Activated CD4-positive, alpha-beta T cell treated with anti-CD3 and anti-CD28 coated beads for 1 hour (primary cell): ENCODE measurements around the gene EXD2.
"Not testable (repeated sequence)": the region's sequence is repeated elsewhere in the genome, so short reads cannot be mapped to it uniquely, and the experiment has no call there.

Experiments
- DNase-seq: peaks from one replicate; pipeline ENCODE4 v3.0.0-alpha.2; 2020

The EXD2 gene

DNA sequence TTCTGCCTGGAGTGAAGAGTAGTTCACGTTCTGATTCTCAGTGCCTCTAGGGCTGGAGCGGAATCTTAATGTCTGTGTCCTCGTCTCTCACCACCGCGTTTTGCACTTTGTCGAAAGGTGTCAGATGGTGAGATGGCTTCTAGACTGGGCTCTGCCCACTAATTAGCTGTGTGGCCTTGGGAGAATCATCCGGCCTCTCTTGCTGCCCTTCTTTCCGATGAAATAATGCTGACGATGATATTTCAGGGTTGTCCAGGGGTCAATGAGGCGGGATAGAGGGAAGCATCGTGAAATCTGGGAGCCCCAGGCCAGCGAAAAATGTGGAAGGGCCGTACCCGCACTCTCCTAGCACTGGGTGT, 67.8 kb downstream of the EXD2 start:
- DNase-seq, result no peak

DNA sequence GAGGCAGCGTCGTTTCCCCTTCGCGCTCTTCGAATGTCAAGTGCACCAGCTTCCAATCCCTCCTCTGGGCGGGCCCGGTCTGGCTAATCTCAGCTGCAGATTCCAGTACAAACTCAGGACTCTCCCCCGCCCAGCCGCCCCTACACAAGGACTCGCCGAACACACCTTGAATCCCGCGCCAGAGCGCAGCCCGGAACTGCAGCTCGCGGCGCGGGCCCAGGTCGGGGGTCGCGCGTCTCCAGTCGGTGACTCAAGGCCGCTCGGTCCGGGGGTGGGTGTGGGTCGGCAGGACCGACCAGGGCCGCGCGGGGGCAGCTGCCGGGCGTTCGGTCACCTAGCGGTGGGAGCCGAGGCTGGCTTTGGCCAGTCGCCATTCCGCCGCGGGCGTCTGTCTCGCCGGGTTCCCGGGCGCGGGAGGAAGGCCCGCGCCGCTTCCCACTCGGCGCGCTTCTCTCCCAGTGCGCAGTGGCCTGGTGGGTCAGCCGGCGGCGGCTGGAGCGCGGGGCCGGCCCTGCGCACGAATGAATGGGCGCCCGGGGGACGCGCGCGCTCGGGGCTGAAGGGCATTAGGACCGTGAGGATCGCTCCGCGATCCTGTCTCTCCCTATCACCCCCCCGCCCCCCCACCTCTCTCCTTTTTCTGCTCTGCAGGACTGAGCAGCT, 68.4 kb downstream of the EXD2 start, which contains the start of gene GALNT16:
Gene GALNT16, plus strand, starts transcription at position 632 of the 663 bp plus-strand sequence. CDS start 133 bp downstream, outside the sequence.
- no peak for DNase-seq

DNA sequence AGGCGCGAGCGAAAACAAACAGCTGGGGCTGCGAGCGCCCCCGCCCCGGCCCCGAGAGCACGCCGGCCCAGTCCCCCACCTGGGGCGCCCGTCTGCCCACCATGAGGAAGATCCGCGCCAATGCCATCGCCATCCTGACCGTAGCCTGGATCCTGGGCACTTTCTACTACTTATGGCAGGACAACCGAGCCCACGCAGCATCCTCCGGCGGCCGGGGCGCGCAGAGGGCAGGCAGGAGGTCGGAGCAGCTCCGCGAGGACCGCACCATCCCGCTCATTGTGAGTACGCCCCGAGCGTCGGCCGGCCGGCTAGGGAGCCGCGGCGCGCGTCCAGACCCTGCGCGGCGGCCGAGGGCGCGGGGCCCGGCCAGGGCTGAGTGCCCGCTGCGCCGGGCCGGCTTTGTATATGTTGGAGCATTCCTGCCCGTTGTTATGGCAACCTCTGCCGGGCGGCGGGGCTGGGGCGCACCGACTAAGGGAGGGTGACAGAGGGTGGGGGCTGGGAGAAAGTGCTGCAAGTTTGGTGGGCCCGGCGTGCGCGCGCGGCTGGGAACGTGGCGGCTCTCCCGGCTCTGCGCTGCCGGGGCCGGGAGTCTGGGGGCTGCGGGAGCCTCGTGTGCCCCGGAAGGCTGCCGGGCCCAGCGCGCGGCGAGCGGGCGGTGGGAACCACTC, 69.0 kb downstream of the EXD2 start:
- no peak for DNase-seq

DNA sequence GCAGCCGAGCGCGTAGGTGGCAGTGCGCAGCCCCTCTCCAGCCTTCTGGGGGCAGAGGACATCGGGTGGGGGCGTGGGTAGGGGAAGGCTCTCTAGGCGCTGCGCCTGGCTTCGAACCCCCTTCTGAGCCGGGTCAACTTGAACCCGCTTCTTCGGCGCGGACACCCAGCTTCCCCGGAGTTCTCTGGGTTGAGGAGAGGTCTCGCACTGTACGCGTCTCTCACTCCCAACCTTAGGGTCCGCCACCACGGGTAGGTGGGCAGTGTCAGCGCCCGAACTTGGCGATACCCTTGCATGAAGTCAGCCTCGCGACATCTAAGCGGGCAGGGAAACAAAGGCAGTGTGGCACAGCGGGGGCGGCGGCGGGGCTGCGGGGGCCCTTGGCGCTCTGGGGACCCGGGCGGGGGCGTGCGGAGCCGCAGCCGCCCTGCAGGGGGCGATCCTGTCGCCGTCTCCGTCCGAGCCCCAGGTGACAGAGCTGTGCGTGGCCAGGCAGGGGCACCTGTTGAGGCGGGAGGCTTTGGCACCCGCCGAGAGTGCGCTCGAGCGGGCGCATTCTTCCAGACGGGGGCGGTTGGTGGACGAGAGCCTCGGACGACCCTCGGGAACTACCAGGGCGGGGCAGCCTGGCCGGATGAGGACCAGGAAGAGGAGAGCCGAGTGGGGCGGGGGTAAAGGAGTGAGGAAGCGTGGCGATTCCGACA, 69.7 kb downstream of the EXD2 start:
- DNase-seq, result no peak

DNA sequence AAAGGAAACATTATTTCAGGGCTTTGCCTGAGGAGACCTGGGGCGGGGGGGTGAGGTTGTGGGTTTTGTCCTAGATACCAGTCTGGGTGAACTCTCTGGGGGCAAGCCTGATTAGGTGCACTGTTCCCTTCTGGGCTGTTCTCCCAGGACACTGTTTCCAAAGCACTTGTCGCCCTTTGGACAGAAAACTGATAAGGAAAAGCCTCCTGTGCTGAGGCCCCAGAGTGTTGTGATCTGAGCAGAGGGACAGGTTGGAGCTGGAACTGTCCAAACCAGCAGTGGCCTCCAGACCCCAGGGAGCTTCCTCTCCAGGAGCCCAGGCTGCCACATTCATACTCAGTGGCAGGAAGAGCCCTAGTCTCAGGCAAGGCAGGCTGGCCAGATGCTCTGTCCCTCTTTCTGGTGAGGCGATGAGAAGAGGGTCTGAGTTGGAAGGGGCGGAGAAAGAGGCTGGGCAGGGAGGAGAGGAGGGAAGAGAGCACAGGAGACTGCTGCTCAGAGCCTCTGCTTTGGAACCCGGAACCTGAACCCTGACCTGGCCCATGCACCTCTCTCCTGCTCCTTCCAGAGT, 70.5 kb downstream of the EXD2 start:
- no peak for DNase-seq

DNA sequence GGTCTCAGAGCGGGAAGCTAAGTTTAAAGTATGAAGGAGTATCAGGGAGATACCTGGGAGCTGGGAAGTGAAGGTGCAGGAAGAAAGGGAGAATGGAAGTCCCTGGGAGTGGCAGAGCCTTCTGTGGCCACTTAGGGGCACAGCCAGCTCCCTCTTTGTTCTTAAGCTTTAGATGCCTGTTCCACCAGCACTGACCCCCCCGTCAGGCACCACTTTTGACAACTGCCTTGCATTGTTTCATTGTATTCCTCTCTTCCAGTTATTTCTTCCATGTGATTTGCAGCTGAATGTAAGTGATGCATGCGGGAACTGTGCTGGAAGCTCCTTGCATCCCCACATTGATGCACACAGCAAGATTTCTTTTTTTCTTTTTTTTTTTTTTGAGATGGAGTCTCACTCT, 71.2 kb downstream of the EXD2 start:
- no peak for DNase-seq

DNA sequence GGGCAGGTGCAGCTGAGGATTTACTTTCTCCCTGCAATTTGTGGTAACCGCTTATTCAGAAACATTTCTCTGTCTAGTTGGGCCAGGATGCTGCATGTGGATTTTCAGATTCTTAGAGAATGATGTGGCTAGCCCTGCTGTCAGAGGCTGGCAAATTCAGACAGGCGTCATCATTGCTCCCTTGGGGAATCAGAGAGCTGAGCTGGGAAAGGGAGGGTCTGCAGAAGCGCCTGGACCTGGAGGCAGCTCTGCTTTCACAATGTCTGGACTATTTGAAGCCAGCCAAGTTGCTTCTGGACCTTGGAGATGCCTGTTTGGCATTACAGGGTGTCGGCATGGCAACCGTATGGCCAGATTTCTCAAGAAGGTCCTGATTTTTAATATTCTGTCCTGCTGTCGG, 72.1 kb downstream of the EXD2 start:
- no peak for DNase-seq

DNA sequence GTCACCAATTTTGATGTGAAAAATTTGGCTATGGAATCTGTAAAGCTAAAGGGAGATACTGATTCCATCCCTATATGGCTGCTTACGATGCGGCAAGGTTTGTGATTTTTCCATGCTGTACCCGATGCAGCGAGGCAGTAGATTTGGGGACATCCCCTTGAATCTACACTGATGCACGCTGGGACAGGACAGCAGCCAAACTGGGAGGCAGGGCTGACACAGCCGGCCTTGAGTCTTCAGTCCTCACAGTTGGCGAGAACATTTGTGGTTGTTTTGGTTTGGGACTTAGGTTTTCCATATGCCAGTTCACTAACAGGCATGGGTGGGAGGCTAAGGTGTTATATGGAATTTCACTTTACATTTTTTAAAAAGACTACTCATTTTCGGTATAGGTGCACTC, 72.5 kb downstream of the EXD2 start:
- DNase-seq, result no peak

DNA sequence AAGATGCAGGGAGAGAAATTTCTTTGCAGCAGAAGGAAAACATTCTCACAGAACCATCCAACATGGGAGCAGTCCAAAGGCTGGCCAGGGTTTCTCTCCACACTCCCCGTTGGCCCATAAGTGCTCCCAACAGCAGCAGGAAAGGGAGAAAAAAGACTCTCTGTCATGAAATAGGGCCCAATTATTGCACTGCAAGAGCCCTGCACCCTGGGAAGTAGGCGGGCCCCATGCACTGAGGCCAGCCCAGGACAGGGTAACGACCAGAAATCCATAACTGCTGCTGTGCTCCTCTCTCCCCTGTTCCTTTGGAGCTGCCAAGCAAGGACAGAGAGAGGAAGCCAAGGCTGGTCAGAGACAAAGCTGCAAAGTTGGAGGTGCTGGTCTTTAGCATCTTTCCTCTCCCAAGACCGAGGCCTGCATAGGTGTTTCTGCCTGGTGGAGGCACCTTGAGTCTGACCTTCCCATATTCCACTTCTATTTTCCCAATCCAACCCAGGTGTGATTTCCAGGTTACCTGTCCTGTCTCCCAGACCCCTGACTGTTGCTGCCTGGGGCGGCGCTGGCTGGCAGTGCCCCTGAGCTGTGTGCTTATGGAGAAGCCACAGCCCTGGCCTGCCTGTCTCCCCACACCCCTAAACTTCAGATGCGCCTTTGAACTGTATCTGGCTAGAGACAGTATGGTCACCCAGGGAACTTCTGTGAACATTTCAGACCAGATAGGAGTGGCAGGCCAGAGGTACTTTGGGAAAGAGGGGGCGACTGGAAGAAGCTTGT, 75.5 kb downstream of the EXD2 start:
- DNase-seq, result no peak

DNA sequence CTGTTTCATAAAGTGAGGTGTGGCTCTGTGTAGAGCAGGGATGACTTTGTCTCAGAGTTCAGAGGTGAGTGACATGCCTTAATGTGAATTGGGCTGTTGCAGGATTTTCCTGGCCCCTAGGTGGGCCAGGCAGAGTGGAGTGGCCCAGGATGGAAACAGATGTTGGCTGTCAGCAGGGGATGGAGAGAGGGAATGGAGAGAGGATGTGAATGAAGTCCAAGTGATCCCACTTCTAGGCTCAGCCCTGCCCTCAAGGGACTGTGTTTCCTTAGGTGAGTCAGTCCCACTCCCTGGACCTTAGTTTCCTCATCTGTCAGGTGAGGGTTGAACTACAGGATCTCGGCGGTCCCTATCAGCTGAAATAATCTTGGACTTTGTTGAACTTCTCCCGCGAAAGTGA, 76.2 kb downstream of the EXD2 start:
- DNase-seq, result no peak

DNA sequence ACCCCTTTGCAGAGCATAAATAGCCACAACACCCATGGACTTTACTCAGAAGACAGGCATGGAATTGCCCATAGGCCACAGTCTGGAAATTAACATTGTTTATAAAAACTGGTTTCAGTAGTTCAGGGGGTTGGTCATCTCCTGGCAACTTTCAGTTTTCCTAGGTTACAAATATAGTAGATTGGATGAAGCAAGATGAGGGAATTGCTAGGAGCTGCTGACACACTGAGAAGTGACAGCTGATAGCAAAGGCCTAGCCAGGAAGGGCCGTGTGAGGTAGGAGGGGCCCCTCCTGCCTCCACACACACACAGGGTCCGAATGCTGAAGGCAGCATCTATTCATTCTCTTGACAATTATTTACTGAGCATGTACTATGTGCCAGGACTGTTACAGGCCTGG, 76.9 kb downstream of the EXD2 start:
- no peak for DNase-seq

DNA sequence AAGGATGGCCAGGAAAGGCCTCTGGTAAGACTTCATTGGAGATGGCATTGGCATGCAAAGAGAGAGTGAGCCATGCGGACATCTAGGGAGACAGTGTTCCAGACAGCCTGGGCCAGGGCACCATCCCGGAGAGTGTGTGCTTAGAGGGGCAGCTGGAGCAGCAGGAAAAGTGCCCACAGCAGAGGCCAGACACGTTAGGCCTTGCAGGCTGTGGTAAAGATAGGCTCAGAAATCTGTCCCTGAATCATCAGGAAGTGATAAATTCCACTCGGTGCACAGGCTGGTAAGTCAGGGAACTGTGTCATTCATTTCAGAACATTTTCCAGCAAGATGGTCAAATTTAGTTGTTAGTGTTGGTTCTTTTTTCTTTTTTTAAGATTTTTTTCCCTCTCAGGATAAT, 77.5 kb downstream of the EXD2 start:
- no peak for DNase-seq

DNA sequence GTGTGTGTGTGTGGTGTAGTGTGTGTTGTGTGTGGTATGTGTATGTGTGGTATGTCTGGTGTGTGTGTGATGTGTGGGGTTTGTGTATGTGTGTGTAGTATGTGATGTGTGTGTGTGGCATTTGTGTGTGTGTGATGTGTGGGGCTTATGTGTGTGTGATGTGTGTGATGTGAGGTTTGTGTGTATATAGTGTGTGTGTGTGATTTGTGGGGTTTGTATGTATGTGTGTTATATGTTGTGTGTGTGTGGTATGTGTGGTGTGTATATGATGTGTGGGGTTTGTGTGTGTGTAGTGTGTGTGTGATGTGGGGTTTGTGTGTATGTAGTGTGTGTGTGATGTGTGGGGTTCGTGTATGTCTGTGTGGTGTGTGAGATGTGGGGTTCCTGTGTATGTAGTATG, 78.1 kb downstream of the EXD2 start:
- no peak for DNase-seq

DNA sequence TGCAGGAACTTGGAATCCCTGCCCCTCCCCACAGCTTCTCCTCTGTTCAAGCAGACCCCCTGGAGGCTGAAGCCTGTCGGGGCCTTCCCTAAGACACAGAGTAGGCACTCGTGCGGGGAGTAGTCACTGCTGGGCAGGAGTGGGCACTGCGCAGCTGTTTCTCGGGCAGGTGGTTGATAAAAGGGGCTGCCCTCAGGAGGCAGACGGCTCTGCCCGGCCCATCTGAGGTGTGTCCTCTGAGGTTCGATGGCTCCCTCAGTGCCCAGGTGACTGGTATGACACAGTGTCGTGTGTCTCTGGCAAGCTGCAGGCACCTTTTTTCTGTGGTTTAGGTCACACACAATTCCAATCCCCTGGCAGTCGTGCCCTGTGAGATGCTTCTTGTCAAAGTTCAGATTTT, 78.8 kb downstream of the EXD2 start:
- no peak for DNase-seq

DNA sequence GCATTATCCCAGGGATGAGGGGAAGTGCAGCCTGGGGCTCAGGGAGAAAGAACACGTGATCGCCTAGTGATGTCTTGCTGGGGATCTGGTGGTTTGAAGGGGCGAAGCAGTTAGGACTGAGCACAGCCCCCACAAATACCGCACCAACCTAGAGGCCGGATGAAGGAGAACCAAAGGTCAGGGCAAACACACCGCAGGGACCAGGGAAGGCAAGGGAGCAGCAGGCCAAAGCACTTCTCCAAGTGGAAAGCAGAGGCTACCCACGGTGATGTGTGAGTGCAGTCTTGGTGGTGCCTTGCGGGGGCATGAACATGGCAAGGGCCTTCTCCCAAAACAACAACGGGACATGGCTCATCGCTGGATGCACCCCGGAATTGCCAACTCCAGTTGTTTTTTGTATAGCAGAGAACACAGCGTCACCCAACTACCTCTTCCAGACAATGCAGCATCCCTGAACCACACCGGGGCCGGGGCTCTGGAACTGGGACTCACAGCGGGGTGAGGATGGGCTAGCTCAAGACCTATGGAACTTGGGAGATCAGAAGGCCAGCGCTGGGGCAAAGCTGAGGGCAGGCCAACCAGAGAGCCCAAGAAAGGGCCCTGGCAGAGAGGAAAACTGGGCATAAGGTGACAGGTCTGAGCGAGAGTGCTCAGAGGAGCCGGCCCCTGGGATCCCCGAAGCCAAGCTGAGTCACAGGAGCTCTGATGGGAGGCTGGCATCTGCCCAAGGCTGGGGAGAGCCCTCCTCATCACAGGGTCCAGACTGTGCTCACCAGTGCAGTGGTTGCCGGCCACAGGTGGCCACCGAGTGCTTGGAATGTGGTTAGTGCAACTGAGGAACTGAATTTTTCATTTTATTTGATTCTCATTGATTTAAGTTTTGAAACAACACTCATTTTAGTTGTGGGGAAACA, 79.8 kb downstream of the EXD2 start:
- DNase-seq, result no peak

DNA sequence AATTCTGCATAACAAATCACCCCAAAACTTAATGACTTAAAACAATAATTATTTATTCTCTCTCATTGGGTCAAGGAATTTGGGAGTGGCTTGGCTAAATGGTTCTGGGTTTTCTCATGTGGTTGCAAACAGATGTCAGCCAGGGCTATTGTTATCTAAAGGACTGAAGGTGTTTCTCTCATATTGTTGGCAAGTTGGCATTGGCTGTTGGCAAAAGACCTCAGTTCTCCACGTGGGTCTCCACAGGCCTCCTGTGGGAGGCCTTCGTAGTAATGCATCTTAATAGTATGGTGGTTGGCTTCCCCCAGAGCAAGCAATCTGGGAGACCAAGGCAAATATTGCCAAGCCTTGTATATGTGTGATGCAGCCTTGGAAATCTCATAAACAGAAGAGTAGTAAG, 83.0 kb downstream of the EXD2 start:
- no peak for DNase-seq

DNA sequence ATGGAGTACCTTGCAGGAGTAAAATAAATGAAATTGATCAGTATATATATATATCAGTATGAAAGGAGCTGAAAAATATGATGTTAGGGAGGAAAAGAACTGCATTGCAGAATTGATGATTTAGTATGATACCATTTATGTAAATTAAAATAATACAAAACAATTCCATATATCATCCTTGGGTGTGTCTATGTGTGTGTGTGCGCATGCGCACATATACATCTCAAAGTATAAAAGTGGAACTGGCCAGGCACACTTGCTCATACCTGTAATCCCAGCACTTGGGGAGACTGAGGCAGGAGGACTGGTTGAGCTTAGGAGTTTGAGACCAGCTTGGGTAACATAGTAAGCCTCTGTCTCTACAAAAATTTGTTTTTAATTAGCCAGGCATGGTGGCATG, 84.0 kb downstream of the EXD2 start:
- DNase-seq, result no peak

DNA sequence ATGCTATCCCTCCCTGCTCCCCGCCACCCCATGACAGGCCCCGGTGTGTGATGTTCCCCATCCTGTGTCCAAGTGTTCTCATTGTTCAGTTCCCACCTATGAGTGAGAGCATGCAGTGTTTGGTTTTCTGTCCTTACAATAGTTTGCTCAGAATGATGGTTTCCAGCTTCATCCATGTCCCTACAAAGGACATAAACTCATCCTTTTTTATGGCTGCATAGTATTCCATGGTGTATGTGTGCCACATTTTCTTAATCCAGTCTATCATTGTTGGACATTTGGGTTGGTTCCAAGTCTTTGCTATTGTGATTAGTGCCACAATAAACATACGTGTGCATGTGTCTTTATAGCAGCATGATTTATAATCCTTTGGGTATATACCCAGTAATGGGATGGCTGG, 86.1 kb downstream of the EXD2 start:
- DNase-seq, result not testable (repeated sequence)

DNA sequence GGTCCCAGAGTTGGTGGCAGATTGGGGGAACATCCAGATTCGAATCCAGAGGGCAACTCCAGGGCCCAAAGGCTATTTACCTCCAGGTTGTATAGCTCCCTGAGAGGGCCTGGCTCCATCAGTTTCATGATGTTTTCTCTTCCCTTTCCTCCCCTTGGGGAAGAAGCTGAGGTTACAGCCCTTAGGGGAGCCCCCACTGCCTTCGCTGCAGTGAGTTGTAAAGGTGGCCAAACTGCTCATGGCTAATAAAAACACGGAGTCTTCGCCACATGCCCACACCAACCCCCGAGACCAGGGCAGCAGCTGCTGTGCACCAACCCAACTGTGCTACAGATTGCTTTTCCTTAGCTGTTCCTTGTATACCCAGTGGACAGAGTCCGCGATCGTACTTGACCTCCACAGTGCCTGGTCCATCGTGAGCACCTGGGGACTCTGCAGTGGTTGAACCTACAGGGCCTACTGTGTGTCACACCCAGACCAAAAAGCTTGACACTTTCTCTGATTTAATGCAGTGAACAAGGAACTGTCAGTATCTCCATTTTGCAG, 89.5 kb downstream of the EXD2 start:
- DNase-seq, result no peak

DNA sequence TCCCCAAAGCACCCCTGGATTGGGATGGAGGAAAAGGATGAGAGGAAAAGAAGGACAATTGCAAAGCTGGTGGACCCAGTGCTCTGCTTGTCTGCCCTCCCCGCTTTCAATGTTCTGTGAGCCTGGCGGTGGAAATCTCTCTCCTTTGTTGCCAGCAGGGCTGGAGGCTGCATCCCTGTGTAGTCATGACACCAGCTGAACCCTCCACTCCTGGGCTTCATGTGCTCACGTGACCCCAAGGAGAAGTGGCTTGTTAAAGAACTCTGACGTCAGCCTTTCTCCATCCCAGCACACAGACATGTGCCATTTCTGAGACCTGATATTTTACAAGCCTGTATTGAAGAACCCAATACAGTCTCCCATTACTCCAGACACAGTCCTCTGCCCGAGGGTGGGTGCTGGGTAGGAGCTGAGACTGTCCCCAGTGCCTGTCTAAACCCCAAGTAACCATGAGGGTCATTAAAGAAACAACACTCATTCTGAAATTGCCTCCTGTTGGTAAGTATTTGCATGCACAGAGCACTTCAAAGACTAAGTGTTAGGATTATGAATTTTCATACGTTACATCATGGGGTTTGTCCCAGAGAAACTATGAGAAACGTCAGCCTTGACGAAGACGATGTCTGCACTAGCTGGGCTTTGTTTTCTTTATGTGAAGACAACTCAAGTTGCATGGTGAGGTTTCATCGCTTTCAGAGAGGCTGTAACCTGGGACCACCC, 90.3 kb downstream of the EXD2 start:
- DNase-seq, result no peak

DNA sequence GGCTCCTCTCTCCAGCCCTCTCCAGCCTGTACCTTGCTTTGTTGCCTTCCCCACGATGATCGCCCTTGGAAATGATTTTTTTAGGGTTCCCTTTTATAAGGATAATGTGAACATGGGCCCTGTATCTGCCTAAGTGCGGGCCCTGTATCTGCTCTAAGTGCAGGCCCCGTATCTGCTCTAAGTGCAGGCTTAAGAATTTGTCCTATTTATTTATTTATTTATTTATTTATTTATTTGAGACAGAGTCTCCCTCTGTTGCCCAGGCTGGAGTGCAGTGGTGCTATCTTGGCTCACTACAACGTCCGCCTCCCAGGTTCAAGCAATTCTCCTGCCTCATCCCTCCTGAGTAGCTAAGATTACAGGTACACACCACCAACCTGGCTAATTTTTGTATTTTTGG, 91.2 kb downstream of the EXD2 start:
- DNase-seq, result no peak
